Measurements from ENCODE around the gene KLK4.

GRCh38 chr19:50896591-50897190, 14.5 kb downstream of the KLK4 start:
- TF ChIP-seq FOXJ3 (CRISPR knock-in tag; IDR thresholded peaks at IDR 0.05; ENCODE audit: borderline replicate concordance), result no peak
- TF ChIP-seq CTCF (CRISPR knock-in tag; IDR thresholded peaks at IDR 0.05), result no peak
- no peak for TF ChIP-seq ATF3 (CRISPR knock-in tag; IDR thresholded peaks at IDR 0.05)
- TF ChIP-seq POLR2A (IDR thresholded peaks at IDR 0.05; ENCODE audit: insufficient read depth in 1 of 2, low read depth in 2 of 2, low read length in 2 of 2), result no peak
- no peak for TF ChIP-seq ZFP36L1 (CRISPR knock-in tag; IDR thresholded peaks at IDR 0.05)
- no peak for TF ChIP-seq CCAR2 (optimal IDR thresholded peaks at IDR 0.05; ENCODE audit: low read depth, low read length)
- no peak for TF ChIP-seq TCF7L2 (IDR thresholded peaks at IDR 0.05; ENCODE audit: low read depth, low read length)
